Caco-2 (cell line): Measurements from ENCODE around the gene BCR. TPM values are rescaled to one million over a fixed set of nuclear protein-coding genes. Genes with fewer than 3 reads are reported as not detected.
"Not testable (repeated sequence)": the region's sequence is repeated elsewhere in the genome, so short reads cannot be mapped to it uniquely, and the experiment has no call there.

Experiments
- BruUV-seq: library from RNA; stranded (reverse); fragments of 400-500 nt; replicated peaks from 2 replicates; lab custom pipeline; 2021; lab: Mats Ljungman, UMichigan
- CTCF ChIA-PET: fragments of 300-600 bp; sonication (Branson Sonifier 250); formaldehyde crosslinking; loops from one replicate; lab custom pipeline; 2022; ENCODE audit warnings: antibody characterized with exemption; lab: Charles Lee
- POLR2A ChIA-PET: fragments of 300-600 bp; sonication (Branson Sonifier 250); formaldehyde crosslinking; loops from one replicate; lab custom pipeline; 2022; ENCODE audit warnings: antibody characterized with exemption; lab: Charles Lee
- DNase-seq, 2 experiments: peaks; one replicate each; pipeline versions ENCODE4 v3.0.0 to v3.0.0-alpha.2; 2020 to 2022
- H3K27me3 ChIP-seq: replicated peaks from 2 replicates; pipeline ENCODE4 v1.6.0; 2011; ENCODE audit warnings: low read length; ENCODE audit not compliant: control insufficient read depth, insufficient read depth
- H3K36me3 ChIP-seq: 2 replicates; pipeline ENCODE4 v1.5.1; 2011; ENCODE audit warnings: low read length; ENCODE audit not compliant: control insufficient read depth, insufficient read depth
- H3K4me1 ChIP-seq: fragments of 250-450 bp; sonication (Bioruptor Pico); 2 replicates; pipeline ENCODE4 v1.5.1; 2020; ENCODE audit warnings: mild to moderate bottlenecking
- H3K4me3 ChIP-seq: 2 replicates; pipeline ENCODE4 v1.5.1; 2011; ENCODE audit warnings: low read depth, mild to moderate bottlenecking, control low read depth, low read length
- H3K9me3 ChIP-seq: fragments of 250-450 bp; sonication (Bioruptor Pico); 2 replicates; pipeline ENCODE4 v1.5.1; 2020; ENCODE audit warnings: mild to moderate bottlenecking, moderate library complexity
- H3K27ac Mint-ChIP-seq: one replicate; pipeline ENCODE4 v1.8.0; 2022; ENCODE audit warnings: mixed read lengths; ENCODE audit not compliant: unreplicated experiment
- H3K27me3 Mint-ChIP-seq: one replicate; pipeline ENCODE4 v1.8.0; 2022; ENCODE audit warnings: mixed read lengths; ENCODE audit not compliant: insufficient read depth, unreplicated experiment
- H3K36me3 Mint-ChIP-seq: one replicate; pipeline ENCODE4 v1.8.0; 2022; ENCODE audit warnings: mild to moderate bottlenecking, mixed read lengths; ENCODE audit not compliant: insufficient read depth, unreplicated experiment
- H3K4me1 Mint-ChIP-seq: one replicate; pipeline ENCODE4 v1.8.0; 2022; ENCODE audit warnings: low read depth, mixed read lengths; ENCODE audit not compliant: unreplicated experiment
- H3K4me3 Mint-ChIP-seq: one replicate; pipeline ENCODE4 v1.8.0; 2022; ENCODE audit warnings: mild to moderate bottlenecking, moderate library complexity, mixed read lengths; ENCODE audit not compliant: unreplicated experiment
- H3K9me3 Mint-ChIP-seq: one replicate; pipeline ENCODE4 v1.8.0; 2022; ENCODE audit warnings: mixed read lengths; ENCODE audit not compliant: unreplicated experiment
- CTCF ChIP-seq, 2 experiments: fragments of 200-600 bp in 1 of 2; IDR thresholded peaks; 1 replicate in 1 of 2; 2 replicates in 1 of 2; pipeline versions ENCODE4 v1.5.1 to v1.8.0; 2011 to 2022; ENCODE audit warnings: antibody characterized with exemption in 1 of 2, control low read depth in 1 of 2, inconsistent platforms in 1 of 2, low read depth in 1 of 2, low read length in 1 of 2, mild to moderate bottlenecking in 1 of 2, moderate library complexity in 1 of 2; ENCODE audit not compliant: insufficient read depth in 1 of 2, severe bottlenecking in 1 of 2, unreplicated experiment in 1 of 2
- intact Hi-C: fragments of 100-400 bp; cut with micrococcal nuclease; formaldehyde crosslinking; loops from one replicate; pipeline ENCODE4 v1.10.0; 2022; ENCODE audit not compliant: unreplicated experiment
- total RNA-seq: library from RNA; stranded (reverse); gene quantifications from 2 replicates; pipeline ENCODE4 v1.2.3, GENCODE V29; 2022

BCR gene
- total RNA-seq, 1 experiment from 2014 or later, result 87.4 TPM

- H3K27me3 ChIP-seq, BruUV-seq, H3K27ac Mint-ChIP-seq, H3K4me1 ChIP-seq, H3K9me3 Mint-ChIP-seq, H3K36me3 ChIP-seq, H3K4me1 Mint-ChIP-seq, H3K36me3 Mint-ChIP-seq, POLR2A ChIA-PET, H3K9me3 ChIP-seq, H3K27me3 Mint-ChIP-seq, intact Hi-C loops, H3K4me3 Mint-ChIP-seq, H3K4me3 ChIP-seq: not testable (repeated sequence)
- CTCF ChIA-PET, result interaction anchor here (1.7 kb wide), 1 partner anchor 63 kb away, joined by 6 read pairs; no protein-coding TSS in a partner anchor
- DNase-seq, result peak in 1 of 2 experiments; percentile 29
- TF ChIP-seq CTCF (IDR thresholded peaks at IDR 0.05; ENCODE audit: insufficient read depth in 1 of 2, low read depth in 1 of 2, low read length in 1 of 2, severe bottlenecking in 1 of 2, unreplicated experiment in 1 of 2), result peak in 1 of 2 experiments; percentile 27
Measured at GRCh38 chr22:23322497-23323080, 142.3 kb downstream of the BCR start.

- H3K4me1 ChIP-seq, H3K36me3 Mint-ChIP-seq, H3K9me3 ChIP-seq, POLR2A ChIA-PET, H3K4me1 Mint-ChIP-seq, H3K27me3 Mint-ChIP-seq, H3K36me3 ChIP-seq, DNase-seq, H3K27me3 ChIP-seq, H3K9me3 Mint-ChIP-seq, H3K4me3 ChIP-seq, CTCF ChIA-PET, BruUV-seq, intact Hi-C loops, H3K27ac Mint-ChIP-seq, H3K4me3 Mint-ChIP-seq: not testable (repeated sequence)
Measured at GRCh38 chr22:23323960-23324688, 143.8 kb downstream of the BCR start.

GRCh38 chr22:23325183-23325582 lies 144.9 kb downstream of the BCR start:
- no peaks in the 10 kb centered on the region for H3K27me3 ChIP-seq
- Mint-ChIP-seq H3K4me3 (no peak overlapping the region), H3K4me1 (no peaks in the 10 kb centered on the region), H3K36me3 (peaks cover 10% of the 10 kb centered on the region), H3K27me3 (peaks cover 5% of the 10 kb centered on the region), H3K9me3 (no peaks in the 10 kb centered on the region), H3K27ac (no peak overlapping the region)
- CTCF ChIA-PET, result no interaction called here
- DNase-seq, result no peak
- intact Hi-C loops, result no loop called here
- H3K4me3 ChIP-seq, result no peak overlapping the region
- POLR2A ChIA-PET, result no interaction called here
- TF ChIP-seq CTCF (IDR thresholded peaks at IDR 0.05; ENCODE audit: insufficient read depth in 1 of 2, low read depth in 1 of 2, low read length in 1 of 2, severe bottlenecking in 1 of 2, unreplicated experiment in 1 of 2), result no peak
- no peaks in the 10 kb centered on the region for H3K4me1 ChIP-seq
- H3K36me3 ChIP-seq, result no peaks in the 10 kb centered on the region
- no TSS peak for BruUV-seq
- no peaks in the 10 kb centered on the region for H3K9me3 ChIP-seq

- H3K27me3 Mint-ChIP-seq, H3K4me3 ChIP-seq, H3K4me1 ChIP-seq, DNase-seq, H3K9me3 ChIP-seq, POLR2A ChIA-PET, CTCF ChIA-PET, BruUV-seq, H3K4me3 Mint-ChIP-seq, H3K27ac Mint-ChIP-seq, H3K27me3 ChIP-seq, H3K9me3 Mint-ChIP-seq, H3K4me1 Mint-ChIP-seq, intact Hi-C loops, H3K36me3 ChIP-seq, H3K36me3 Mint-ChIP-seq: not testable (repeated sequence)
Measured at GRCh38 chr22:23333822-23334221, 153.5 kb downstream of the BCR start.

GRCh38 chr22:23337672-23338071 lies 157.4 kb downstream of the BCR start:
- H3K9me3 Mint-ChIP-seq, H3K27me3 Mint-ChIP-seq, DNase-seq, BruUV-seq, H3K36me3 Mint-ChIP-seq, H3K9me3 ChIP-seq, H3K4me3 ChIP-seq, H3K4me3 Mint-ChIP-seq, H3K27ac Mint-ChIP-seq, H3K36me3 ChIP-seq, POLR2A ChIA-PET, CTCF ChIA-PET, H3K4me1 Mint-ChIP-seq, H3K4me1 ChIP-seq, H3K27me3 ChIP-seq, intact Hi-C loops: not testable (repeated sequence)
